GM12801 (cell line): ENCODE measurements around the gene PRKG1.

Source experiments
- TF ChIP-seq, protein P1 (sequence below): IDR thresholded peaks from one replicate; pipeline ENCODE4 v1.5.1; 2011; ENCODE audit warnings: control low read depth; ENCODE audit not compliant: insufficient read length; ENCODE audit errors: extremely low read depth

The PRKG1 gene

DNA sequence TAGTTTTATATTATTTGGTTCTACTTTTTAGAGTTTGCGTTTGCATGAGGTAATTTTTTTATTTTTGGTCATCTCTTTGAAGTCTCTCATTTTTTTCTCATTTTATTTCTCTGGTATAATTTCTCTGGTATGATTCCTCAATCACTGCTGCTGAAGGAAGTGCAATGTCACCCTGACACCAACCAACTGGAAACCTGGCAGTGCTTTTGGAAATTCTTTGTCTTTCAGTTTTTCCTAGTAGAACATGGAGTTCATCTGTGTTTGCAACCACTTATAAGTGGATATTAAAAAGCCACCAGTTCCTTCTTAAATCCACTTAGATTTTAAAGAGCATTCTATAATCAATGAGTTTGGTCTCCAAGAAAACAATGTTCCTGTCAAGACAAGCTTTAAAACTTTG lies 291.8 kb downstream of the PRKG1 start:
- TF ChIP-seq, protein P1, sequence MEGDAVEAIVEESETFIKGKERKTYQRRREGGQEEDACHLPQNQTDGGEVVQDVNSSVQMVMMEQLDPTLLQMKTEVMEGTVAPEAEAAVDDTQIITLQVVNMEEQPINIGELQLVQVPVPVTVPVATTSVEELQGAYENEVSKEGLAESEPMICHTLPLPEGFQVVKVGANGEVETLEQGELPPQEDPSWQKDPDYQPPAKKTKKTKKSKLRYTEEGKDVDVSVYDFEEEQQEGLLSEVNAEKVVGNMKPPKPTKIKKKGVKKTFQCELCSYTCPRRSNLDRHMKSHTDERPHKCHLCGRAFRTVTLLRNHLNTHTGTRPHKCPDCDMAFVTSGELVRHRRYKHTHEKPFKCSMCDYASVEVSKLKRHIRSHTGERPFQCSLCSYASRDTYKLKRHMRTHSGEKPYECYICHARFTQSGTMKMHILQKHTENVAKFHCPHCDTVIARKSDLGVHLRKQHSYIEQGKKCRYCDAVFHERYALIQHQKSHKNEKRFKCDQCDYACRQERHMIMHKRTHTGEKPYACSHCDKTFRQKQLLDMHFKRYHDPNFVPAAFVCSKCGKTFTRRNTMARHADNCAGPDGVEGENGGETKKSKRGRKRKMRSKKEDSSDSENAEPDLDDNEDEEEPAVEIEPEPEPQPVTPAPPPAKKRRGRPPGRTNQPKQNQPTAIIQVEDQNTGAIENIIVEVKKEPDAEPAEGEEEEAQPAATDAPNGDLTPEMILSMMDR, result no peak

DNA sequence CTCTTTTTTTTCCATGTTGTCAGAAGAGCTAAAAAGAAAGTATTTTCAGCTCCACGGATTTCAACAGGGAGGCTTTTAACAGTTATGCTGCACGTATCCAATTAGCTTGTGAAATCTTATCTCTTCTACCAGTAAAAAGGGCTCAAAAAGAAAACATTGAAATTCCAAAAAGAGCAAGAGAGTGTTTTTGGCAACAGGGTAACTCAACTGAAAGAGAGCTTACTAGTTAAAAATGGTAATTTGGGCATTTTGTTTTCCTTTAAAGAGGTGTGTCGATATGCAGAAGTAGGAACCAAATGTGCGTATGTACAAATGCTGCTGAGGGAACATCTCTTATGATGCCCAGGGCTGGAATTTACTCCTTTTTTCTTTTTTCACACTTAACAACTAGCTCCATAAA lies 292.8 kb downstream of the PRKG1 start:
- TF ChIP-seq, protein P1, result no peak

DNA sequence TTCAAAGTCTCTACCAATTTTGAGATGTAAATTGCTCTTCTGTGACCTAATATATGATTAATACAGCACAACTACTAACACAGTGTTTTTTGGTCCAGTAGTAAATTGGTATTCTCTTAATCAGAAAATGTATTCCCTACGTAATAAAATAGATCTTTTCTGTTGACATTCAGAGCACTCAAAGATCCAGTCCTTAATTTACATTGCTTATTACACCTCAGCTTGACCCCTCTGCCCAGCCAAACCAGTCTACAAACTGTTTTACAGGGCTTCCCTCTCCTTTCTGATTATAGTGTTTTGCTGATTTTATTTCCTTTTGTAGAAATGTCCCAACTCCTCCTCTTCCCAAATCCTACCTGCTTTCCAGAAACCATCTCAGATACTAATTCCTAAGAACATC lies 293.4 kb downstream of the PRKG1 start:
- TF ChIP-seq, protein P1, result no peak

DNA sequence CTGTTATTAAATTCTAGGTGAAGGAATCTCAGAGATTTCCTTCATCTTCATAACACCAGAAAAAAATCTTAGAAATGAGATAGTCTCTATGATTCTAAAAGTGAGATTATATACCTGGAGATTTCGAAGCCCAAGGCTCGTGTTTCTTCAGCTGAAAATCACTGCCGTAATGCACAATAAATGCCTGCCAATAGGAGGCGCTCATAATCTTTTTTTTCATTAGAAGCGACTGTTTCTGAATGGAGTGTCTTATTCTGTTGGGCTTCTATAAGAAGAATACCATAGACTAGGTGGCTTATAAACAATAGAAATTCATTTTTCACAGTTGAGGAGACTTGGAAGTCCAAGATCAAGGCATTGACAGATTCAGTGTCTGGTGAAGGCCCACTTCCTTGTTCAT lies 294.7 kb downstream of the PRKG1 start:
- TF ChIP-seq, protein P1, result no peak

DNA sequence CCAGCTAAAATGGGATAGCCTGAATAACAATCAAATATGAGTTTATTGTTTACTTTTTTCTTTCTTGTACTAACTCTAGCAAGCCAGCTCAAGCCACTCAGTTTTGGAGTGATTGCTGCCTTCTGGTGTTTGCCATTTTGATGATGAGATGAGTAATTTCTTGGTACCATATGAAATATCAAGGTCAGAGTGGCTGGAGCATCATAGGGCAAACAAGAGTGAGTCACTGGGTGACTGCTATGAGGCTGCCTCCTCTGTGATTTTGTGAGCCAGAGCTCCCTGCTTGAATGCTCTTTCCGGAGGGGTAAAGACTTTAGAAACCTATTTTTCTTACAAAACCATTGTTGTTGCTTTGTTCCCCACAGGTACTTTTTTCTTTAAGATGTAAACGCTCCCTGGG lies 295.6 kb downstream of the PRKG1 start:
- TF ChIP-seq, protein P1, result no peak

DNA sequence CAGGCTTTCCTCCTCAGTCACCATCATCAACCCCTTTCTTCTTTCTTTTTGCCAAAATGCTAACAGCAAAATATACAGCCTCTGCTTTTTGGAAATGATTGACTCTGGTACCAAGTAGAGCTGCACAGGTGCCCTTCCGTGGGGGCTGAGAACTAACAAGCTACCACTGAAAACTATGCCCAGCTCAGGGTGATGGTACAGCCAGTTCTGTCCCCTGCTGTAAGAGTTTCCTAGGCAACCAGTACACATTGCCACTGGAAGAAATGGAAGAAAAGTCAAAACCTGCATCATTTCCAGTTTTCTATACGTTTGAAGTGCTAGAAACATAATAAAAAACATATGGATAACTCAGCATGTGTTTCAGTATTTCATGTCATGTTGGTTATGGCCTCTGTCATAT lies 297.5 kb downstream of the PRKG1 start:
- TF ChIP-seq, protein P1, result no peak

DNA sequence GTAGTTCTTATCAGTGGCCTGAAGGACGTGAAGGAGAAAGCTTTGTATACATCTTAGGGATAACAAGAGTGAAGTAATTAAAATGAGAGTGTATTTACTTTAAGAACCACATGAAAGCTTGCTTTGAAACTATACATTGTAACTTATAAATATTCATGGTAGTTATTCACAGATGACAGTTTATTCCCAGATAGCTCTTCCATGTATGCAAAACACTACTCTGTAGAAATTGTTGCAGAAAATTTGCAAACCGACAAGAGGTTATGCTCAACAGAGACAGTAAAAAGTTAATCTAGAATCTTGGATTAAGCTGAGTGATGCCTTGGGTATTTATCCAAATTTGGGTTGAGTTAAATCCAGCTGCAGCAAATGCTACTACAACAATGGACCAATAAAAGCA lies 301.5 kb downstream of the PRKG1 start:
- TF ChIP-seq, protein P1, result no peak
